ENCODE data around the gene NFATC1.

Gene NFATC1

DNA sequence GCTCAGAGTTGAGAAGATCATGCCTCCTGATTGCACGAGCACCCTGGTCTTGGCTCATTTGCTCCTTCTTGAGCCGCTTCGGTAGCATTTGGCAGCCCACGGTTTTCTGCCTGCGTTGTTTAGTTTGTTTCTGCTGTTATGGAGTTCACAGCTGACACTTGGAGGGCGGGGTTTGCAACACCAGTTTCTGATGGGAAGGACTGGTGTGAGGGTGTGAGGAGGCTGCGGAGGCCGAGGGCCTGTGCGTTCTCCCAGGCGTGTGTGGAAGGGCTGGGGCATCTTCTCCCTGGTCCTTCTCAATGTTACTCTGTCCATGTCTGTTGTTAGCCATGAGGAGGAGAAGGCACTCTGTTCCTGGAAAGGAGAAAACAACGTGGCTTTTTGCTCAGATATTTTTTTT lies 22.9 kb downstream of the NFATC1 start:
- no peak for DNase-seq (ENCODE audit: low read depth)
- in situ Hi-C loops (cut with HindIII; ENCODE audit: low sequenced_read_pairs), result no loop called here
- no peak for TF ChIP-seq CTCF (IDR thresholded peaks at IDR 0.05; ENCODE audit: low read depth, low read length, missing control alignments)

DNA sequence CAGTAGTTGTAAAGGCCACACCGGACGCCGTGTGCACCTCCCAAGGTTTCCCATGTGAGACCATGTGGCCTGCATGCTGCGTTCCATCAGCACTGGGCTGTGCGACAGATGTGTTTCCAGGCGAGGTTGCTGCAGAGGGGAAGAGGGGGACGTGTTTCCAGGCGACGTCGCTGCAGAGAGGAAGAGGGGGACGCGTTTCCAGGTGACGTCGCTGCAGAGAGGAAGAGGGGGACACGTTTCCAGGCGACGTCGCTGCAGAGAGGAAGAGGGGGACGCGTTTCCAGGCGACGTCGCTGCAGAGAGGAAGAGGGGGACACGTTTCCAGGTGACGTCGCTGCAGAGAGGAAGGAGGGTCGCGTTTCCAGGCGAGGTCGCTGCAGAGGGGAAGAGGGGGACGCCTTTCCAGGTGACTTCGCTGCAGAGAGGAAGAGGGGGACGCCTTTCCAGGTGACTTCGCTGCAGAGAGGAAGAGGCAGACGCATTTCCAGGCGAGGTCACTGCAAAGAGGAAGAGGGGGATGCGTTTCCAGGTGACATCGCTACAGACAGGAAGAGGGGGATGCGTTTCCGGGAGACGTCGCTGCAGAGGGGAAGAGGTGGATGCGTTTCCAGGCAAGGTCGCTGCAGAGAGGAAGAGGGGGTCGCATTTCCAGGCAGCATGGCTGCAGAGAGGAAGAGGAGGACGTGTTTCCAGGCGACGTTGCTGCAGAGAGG lies 24.5 kb downstream of the NFATC1 start:
- in situ Hi-C loops (cut with HindIII; ENCODE audit: low sequenced_read_pairs), result no loop called here
- no peak for TF ChIP-seq CTCF (IDR thresholded peaks at IDR 0.05; ENCODE audit: low read depth, low read length, missing control alignments)
- H3K4me3 ChIP-seq (ENCODE audit: low read depth, low read length), result no peak overlapping the region
- no peak for DNase-seq (ENCODE audit: low read depth)

More for the DNA sequence above, 22.9 kb downstream of the NFATC1 start:
- H3K4me3 ChIP-seq (ENCODE audit: low read depth, low read length), result no peak overlapping the region

DNA sequence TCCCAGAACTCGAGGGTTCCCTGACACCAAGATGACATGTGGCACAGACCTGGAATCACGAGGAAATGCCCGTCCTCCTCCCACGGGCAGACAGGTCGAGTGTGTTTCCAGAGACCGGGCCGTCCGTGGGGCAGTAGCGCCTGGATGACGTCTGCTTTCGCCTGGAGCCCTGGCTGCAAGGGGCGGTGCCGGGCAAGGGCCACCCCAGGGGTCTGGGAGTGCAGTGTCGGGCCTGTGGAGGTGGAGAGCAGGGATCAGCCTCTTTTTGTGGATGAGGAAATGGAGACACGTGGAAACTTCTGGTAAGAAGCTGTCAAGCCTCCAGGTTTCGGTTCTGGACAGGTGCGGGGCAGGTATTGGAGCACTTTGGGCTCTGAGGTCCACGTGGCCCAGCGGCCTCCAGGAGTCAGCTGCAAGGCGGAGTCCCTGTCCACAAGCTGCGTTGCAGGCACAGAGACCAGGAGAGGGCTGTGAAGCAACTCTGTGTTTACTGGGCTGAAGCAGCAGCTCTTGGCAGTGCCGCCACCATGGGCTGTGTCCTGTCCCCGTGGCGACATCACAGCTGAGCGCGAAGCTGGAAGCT lies 25.6 kb downstream of the NFATC1 start:
- DNase-seq (ENCODE audit: low read depth), result no peak
- in situ Hi-C loops (cut with HindIII; ENCODE audit: low sequenced_read_pairs), result no loop called here
- H3K4me3 ChIP-seq (ENCODE audit: low read depth, low read length), result no peak overlapping the region
- TF ChIP-seq CTCF (IDR thresholded peaks at IDR 0.05; ENCODE audit: low read depth, low read length, missing control alignments), result no peak

DNA sequence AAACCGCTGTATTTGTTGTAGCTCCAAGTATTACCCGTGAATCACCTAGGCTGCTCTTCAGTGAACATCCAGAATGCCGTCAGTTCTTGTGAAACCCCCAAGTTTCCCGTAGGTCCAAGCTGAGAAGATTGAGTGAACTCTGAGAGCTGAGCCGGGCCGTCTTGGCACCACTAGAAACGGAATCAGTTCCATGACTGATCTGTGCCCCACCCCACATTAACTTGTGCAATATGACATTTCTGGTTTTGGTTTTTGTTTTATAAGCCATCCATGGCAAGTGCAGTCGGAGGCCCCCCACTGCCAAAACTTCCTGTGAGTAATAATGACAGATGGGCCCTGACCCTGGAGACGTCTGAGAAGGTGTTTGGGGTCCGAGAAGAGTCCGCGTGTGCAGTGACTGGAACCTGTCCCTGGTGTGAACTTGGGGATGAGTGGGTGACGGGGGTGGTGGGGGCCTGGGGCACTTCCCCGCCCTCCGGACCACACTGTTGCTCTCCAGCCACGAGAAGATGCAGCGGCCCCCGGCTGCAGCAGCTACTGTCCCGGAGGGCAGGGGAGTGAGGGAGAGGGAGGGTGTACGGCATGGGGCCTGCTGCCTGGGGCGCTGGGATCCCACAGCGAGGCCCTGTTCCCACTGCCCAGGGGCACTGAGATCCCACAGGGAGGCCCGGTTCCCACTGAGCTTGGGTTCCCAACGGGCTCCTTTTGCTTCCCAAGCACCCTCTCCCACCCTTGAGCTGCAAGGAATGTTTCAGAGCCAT lies 26.5 kb downstream of the NFATC1 start:
- no peak overlapping the region for H3K4me3 ChIP-seq (ENCODE audit: low read depth, low read length)
- DNase-seq (ENCODE audit: low read depth), result peak; percentile 69
- no peak for TF ChIP-seq CTCF (IDR thresholded peaks at IDR 0.05; ENCODE audit: low read depth, low read length, missing control alignments)
- in situ Hi-C loops (cut with HindIII; ENCODE audit: low sequenced_read_pairs), result no loop called here

GRCh38 chr18:79422783-79423165 lies 27.0 kb downstream of the NFATC1 start:
- no peak for TF ChIP-seq CTCF (IDR thresholded peaks at IDR 0.05; ENCODE audit: low read depth, low read length, missing control alignments)
- in situ Hi-C loops (cut with HindIII; ENCODE audit: low sequenced_read_pairs), result no loop called here
- DNase-seq (ENCODE audit: low read depth), result no peak

DNA sequence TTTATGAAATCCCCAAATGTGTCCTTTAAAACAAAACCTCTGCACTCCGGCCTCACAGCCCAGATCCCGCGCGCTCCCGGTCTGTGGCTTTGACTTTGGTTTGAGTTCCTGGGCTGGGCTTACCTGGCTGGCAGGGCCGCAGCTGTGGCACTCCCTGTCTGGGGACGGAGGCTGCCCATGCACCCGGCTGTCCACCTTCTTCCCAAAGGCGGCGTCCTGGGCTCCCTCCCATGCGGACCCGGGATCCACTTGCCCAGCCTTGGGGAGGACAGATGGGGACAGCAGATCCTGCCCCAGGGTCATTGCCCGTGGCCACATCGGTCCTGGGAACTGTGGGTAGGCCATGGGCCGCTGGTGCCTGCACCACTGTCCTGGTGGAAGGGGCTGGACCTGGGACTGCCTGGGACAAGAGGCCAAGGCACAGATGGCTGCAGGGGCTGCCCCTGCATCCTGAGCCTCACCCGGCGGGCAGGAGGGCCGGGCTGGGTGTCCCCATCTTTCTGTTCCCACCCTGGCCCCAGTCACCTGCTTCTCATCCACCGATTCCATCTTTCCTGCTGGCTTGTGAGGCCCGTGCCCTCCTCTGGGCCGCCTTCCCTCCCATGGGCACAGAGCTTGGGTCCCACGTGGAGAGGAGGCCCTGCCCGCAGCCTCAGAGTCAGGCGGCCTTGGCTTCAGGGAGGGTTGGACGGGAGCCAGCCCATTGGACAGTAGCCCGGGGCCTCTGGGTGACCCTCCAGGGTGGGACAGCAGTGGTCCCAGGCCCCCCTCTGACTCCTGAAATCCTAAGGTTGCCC lies 27.7 kb downstream of the NFATC1 start:
- no peak for TF ChIP-seq CTCF (IDR thresholded peaks at IDR 0.05; ENCODE audit: low read depth, low read length, missing control alignments)
- DNase-seq (ENCODE audit: low read depth), result no peak
- in situ Hi-C loops (cut with HindIII; ENCODE audit: low sequenced_read_pairs), result no loop called here
- no peak overlapping the region for H3K4me3 ChIP-seq (ENCODE audit: low read depth, low read length)

More at GRCh38 chr18:79422783-79423165, 27.0 kb downstream of the NFATC1 start:
- H3K4me3 ChIP-seq (ENCODE audit: low read depth, low read length), result no peak overlapping the region

All from astrocyte of the cerebellum (primary cell).